NT2/D1 (cell line): ENCODE results near the gene EPX.

Source experiments
- YY1 ChIP-seq: IDR thresholded peaks from 2 replicates; pipeline ENCODE4 v1.6.1; 2011; ENCODE audit not compliant: insufficient read length, insufficient read depth
- ZNF274 ChIP-seq: IDR thresholded peaks from 2 replicates; pipeline ENCODE4 v1.6.1; 2011; ENCODE audit warnings: mild to moderate bottlenecking, low read depth, low read length

- no peak for TF ChIP-seq YY1
- no peak for TF ChIP-seq ZNF274
Measured at GRCh38 chr17:58202859-58203258, 10.3 kb downstream of the EPX start.
